Measurements from ENCODE around the gene KRT78. TPM values are rescaled to one million over a fixed set of nuclear protein-coding genes. Genes with fewer than 3 reads are reported as not detected.
A peak's percentile ranks its signal among the peaks of the same experiment; 100 is the strongest.

KRT78 gene
- total and polyA plus RNA-seq, 9 of the 15 experiments (the other 6 are each of a cell fraction or from before 2014, with no cell fraction given): not detected

DNA sequence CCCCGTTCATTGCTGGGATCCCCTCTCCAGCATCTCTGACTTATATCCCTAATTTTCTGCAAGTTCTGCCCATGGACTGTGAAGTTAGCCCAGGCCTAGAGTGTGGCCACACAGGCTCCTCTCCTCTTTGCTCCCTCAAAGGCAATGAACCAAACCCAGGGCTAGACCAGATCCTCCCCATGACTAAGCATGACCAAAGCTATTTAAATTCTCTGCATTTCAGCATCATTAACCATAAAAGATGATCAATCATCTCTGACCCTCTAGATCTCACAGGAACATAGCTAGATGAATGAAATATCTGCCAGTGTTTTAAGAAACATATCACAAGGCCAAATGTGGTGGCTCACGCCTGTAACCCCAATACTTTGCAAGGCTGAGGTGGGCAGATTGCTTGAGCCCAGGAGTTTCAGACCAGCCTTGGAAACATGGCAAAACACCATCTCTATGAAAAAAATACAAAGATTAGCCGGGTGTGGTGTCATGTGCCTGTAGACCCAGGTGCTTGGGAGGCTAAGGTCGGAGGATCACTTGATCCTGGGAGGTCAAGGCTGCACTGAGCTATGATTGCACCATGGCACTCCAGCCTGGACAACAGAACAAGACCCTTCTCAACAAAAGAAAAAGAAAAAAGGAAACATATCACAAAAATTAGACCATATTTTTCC lies 50.7 kb downstream of the KRT78 start (continued):
- TF ChIP-seq, protein P1, sequence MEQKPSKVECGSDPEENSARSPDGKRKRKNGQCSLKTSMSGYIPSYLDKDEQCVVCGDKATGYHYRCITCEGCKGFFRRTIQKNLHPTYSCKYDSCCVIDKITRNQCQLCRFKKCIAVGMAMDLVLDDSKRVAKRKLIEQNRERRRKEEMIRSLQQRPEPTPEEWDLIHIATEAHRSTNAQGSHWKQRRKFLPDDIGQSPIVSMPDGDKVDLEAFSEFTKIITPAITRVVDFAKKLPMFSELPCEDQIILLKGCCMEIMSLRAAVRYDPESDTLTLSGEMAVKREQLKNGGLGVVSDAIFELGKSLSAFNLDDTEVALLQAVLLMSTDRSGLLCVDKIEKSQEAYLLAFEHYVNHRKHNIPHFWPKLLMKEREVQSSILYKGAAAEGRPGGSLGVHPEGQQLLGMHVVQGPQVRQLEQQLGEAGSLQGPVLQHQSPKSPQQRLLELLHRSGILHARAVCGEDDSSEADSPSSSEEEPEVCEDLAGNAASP (IDR thresholded peaks at IDR 0.05): no peak
- TF ChIP-seq ZFX (CRISPR knock-in tag; IDR thresholded peaks at IDR 0.05): no peak
- no peak for TF ChIP-seq PURB (CRISPR knock-in tag; IDR thresholded peaks at IDR 0.05; ENCODE audit: low read depth)
- no peak for TF ChIP-seq ZNF445 (CRISPR knock-in tag; IDR thresholded peaks at IDR 0.05; ENCODE audit: low read depth)
- TF ChIP-seq RCOR1 (IDR thresholded peaks at IDR 0.05; ENCODE audit: borderline replicate concordance in 1 of 2, low read depth in 2 of 2, low read length in 2 of 2): peak in 1 of 2 experiments; percentile 6; a peak in 1 of 4 replicates
- TF ChIP-seq ZBTB40 (IDR thresholded peaks at IDR 0.05): no peak
- no peak for TF ChIP-seq ZBTB40 (CRISPR knock-in tag; IDR thresholded peaks at IDR 0.05)
- no peak for TF ChIP-seq KAT8 (IDR thresholded peaks at IDR 0.05; ENCODE audit: low read depth)
- TF ChIP-seq ELK3 (CRISPR knock-in tag; IDR thresholded peaks at IDR 0.05): no peak
- TF ChIP-seq RBM15 (IDR thresholded peaks at IDR 0.05; ENCODE audit: insufficient read depth, low read length): no peak
- no peak for TF ChIP-seq EHMT2 (IDR thresholded peaks at IDR 0.05)
- TF ChIP-seq HDGF (IDR thresholded peaks at IDR 0.05): no peak
- TF ChIP-seq FOXM1 (IDR thresholded peaks at IDR 0.05; ENCODE audit: low read depth): no peak
- no peak for TF ChIP-seq FOXM1 (CRISPR knock-in tag; IDR thresholded peaks at IDR 0.05; ENCODE audit: low read depth)
- TF ChIP-seq ZNF12 (CRISPR knock-in tag; IDR thresholded peaks at IDR 0.05): no peak
- no peak for TF ChIP-seq GABPA (tag; conservative IDR thresholded peaks at IDR 0.05; ENCODE audit: low read depth)
- TF ChIP-seq FOXP1 (CRISPR knock-in tag; IDR thresholded peaks at IDR 0.05): no peak

Measured in K562 (cell line).